ENCODE data around the gene RNFT2.
A peak's percentile ranks its signal among the peaks of the same experiment; 100 is the strongest.

RNFT2 gene

DNA sequence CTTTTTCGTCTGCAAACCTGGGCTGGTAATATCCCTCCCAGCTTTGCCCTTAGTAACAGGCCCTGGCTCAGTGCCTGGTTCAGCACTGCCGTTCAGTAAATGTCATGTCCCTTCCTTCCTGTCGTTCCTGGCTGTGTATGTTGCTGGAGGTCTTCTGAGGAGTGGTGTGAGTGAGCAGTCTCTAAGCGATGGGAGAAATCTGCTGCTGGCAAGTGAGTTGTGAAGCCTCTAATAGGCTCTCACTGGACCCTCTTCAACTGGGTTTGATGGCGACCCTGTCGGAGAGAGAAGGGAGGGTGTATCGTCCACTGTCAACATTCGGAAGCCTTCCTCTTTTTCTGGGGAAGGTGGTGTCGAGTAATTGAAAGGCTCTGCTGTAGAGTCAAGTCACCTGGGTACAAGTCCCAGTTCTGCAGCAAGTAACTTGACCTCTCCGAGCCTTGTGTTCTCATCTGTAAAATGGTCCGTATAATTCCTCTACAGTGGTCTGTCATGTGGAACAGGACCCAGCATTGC is 80.3 kb downstream of the RNFT2 start:
- DNase-seq (ENCODE audit: low read depth), result peak; percentile 21
- TF ChIP-seq MYC (IDR thresholded peaks at IDR 0.05; ENCODE audit: low read depth, low read length), result no peak
- TF ChIP-seq, protein P1, sequence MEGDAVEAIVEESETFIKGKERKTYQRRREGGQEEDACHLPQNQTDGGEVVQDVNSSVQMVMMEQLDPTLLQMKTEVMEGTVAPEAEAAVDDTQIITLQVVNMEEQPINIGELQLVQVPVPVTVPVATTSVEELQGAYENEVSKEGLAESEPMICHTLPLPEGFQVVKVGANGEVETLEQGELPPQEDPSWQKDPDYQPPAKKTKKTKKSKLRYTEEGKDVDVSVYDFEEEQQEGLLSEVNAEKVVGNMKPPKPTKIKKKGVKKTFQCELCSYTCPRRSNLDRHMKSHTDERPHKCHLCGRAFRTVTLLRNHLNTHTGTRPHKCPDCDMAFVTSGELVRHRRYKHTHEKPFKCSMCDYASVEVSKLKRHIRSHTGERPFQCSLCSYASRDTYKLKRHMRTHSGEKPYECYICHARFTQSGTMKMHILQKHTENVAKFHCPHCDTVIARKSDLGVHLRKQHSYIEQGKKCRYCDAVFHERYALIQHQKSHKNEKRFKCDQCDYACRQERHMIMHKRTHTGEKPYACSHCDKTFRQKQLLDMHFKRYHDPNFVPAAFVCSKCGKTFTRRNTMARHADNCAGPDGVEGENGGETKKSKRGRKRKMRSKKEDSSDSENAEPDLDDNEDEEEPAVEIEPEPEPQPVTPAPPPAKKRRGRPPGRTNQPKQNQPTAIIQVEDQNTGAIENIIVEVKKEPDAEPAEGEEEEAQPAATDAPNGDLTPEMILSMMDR (IDR thresholded peaks at IDR 0.05; ENCODE audit: low read depth, low read length), result no peak
- TF ChIP-seq POLR2A (IDR thresholded peaks at IDR 0.05; ENCODE audit: extremely low read depth, insufficient read length), result no peak
- TF ChIP-seq, protein P2, sequence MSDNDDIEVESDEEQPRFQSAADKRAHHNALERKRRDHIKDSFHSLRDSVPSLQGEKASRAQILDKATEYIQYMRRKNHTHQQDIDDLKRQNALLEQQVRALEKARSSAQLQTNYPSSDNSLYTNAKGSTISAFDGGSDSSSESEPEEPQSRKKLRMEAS (IDR thresholded peaks at IDR 0.05; ENCODE audit: low read depth, low read length), result no peak
- peak overlapping the region; percentile 92 for H3K4me3 ChIP-seq (ENCODE audit: low read depth, low read length)

DNA sequence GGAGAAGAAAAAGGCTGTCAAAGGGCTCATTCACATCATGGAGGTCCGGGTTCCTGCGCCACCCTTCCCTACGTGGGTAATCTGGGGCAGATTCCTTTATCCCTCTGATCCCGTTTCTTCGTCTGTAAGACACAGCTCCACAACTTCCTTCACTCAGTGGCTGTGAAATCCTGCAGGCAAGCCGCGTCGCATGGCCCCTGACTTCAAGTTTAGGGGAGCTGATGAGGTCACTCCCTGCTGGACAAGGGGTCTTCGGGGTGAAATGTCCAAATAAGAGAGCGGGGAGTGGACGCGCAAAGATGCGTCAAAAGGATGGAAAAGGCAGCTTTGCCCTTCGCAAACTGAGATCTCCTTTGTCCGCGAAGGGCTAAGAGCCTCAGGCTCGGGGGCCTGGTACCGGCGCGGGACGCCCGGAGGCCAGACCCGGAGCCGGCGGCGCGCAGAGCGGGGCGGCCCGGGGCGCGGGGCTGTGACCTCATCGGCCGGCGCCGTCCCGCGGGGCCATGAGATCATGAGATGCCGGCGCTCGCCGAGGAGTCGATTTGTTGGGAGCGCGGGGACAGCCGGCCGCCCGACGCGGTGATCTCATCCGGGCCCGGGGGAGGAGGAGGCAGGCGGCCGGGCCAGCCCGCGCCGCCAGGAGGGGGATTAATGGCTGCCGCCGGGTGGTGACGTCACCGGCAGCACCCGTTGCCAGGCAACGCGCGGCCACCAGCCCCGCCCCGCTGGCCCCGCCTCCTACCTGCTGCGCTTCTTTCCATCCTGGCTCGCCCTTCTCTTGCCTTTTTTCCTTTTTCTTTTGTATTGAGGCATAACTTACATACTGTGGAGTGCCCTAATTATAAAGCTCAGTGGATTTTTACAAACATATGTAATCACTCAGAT is 81.1 kb downstream of the RNFT2 start:
- H3K4me3 ChIP-seq (ENCODE audit: low read depth, low read length), result peak overlapping the region; percentile 92
- TF ChIP-seq, protein P2 (IDR thresholded peaks at IDR 0.05; ENCODE audit: low read depth, low read length), result no peak; the same call in 1 of the 2 replicates
- TF ChIP-seq POLR2A (IDR thresholded peaks at IDR 0.05; ENCODE audit: extremely low read depth, insufficient read length), result peak; percentile 81
- no peak for TF ChIP-seq MYC (IDR thresholded peaks at IDR 0.05; ENCODE audit: low read depth, low read length)
- TF ChIP-seq, protein P1 (IDR thresholded peaks at IDR 0.05; ENCODE audit: low read depth, low read length), result no peak
- DNase-seq (ENCODE audit: low read depth), result peak; percentile 97

DNA sequence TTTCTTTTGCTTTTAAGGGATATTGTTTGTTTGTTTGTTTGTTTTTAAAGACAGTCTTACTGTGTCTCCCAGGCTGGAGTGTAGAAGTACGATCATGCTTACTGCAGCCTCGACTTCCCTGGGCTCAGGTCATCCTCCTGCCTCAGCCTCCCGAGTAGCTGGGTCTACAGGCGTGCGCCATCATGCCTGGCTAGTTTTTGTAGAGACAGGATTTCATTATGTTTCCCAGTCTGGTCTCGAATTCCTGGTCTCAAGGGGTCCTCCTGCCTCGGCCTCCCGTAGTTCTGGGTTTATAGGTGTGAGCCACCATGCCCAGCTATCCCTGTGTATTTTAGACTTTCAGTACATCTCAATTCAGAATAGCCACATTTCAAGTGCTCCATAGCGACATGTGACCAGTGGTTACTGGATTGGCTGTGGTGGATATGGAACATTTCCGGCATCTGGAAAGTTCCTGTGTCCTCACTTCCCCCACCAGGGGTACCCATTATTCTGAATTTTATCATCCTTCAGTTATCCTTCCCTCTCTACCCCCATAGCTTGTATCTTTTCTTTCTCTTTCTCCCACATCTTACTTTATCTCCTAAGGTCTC is 82.0 kb downstream of the RNFT2 start:
- TF ChIP-seq POLR2A (IDR thresholded peaks at IDR 0.05; ENCODE audit: extremely low read depth, insufficient read length) (no peak), MYC (IDR thresholded peaks at IDR 0.05; ENCODE audit: low read depth, low read length) (no peak)
- TF ChIP-seq, protein P1 (IDR thresholded peaks at IDR 0.05; ENCODE audit: low read depth, low read length), result no peak
- TF ChIP-seq, protein P2 (IDR thresholded peaks at IDR 0.05; ENCODE audit: low read depth, low read length), result no peak
- H3K4me3 ChIP-seq (ENCODE audit: low read depth, low read length), result no peak overlapping the region
- DNase-seq (ENCODE audit: low read depth), result no peak

DNA sequence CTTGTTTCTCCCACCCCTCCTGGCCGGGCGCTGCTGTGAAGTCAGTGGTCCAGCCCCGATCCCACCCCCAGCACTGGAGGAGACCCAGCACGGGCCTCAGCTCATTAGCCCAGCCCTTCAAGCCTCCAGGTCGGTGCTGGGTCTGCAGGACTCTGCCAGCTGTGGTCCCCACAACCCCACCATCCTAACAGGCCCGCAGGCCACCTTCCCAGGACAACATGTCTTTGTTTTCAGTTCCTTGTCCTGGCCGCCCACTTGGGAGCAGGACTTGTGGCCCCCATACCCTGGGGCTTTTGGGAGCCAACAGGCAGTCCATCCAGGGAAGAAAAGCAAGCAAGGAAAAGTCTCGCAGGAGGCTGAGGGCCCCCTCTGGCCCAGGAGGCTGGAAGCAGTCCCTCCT is 83.2 kb downstream of the RNFT2 start:
- H3K4me3 ChIP-seq (ENCODE audit: low read depth, low read length), result no peak overlapping the region
- TF ChIP-seq MYC (IDR thresholded peaks at IDR 0.05; ENCODE audit: low read depth, low read length) (no peak), POLR2A (IDR thresholded peaks at IDR 0.05; ENCODE audit: extremely low read depth, insufficient read length) (no peak)
- TF ChIP-seq, protein P1 (IDR thresholded peaks at IDR 0.05; ENCODE audit: low read depth, low read length), result no peak
- TF ChIP-seq, protein P2 (IDR thresholded peaks at IDR 0.05; ENCODE audit: low read depth, low read length), result no peak
- no peak for DNase-seq (ENCODE audit: low read depth)

DNA sequence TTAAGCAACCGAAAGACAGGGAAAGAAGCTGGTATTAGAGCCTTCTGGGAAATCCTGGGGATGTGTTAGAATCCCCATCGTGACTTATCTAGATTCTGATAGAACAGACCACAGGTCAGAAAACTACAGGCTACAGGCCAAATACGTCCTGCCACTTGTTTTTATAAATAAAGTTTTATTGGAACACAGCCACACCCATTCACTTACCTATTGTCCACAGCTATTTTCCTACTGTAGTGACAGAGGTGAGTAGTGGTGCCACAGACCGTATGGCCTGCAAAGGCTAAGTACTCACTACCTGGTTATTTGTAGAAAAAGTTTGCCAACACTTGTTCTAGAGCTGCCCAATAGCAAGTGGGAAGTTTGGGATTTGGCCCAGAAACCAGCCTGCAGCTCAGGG is 89.3 kb downstream of the RNFT2 start:
- TF ChIP-seq, protein P1 (IDR thresholded peaks at IDR 0.05; ENCODE audit: low read depth, low read length), result no peak
- TF ChIP-seq POLR2A (IDR thresholded peaks at IDR 0.05; ENCODE audit: extremely low read depth, insufficient read length) (no peak), MYC (IDR thresholded peaks at IDR 0.05; ENCODE audit: low read depth, low read length) (no peak)
- TF ChIP-seq, protein P2 (IDR thresholded peaks at IDR 0.05; ENCODE audit: low read depth, low read length), result no peak
- no peak for DNase-seq (ENCODE audit: low read depth)
- no peak overlapping the region for H3K4me3 ChIP-seq (ENCODE audit: low read depth, low read length)
